GM23338 (cell line): ENCODE measurements around the gene ITFG1. TPM values are rescaled to one million over a fixed set of nuclear protein-coding genes. Genes with fewer than 3 reads are reported as not detected.

ENCODE experiments used
- ATAC-seq: fragments of 200-7000 bp; cut with Tn5 transposase; 3 replicates; pipeline ENCODE4 v1.9.1; 2020
- DNase-seq: peaks from one replicate; pipeline ENCODE4 v3.0.0-alpha.2; 2015; ENCODE audit warnings: low spot score
- H2AFZ ChIP-seq: fragments of 200-600 bp; sonication (generic); 2 replicates; pipeline ENCODE4 v1.8.0; 2016; ENCODE audit warnings: antibody characterized with exemption, mild to moderate bottlenecking, moderate library complexity
- H3F3A ChIP-seq: fragments of 200-600 bp; sonication (generic); replicated peaks from 2 replicates; pipeline ENCODE4 v1.8.0; 2017; ENCODE audit warnings: antibody characterized with exemption, mixed run types, low read depth
- H3K27ac ChIP-seq: fragments of 200-600 bp; sonication (generic); 2 replicates; pipeline ENCODE4 v1.6.1; 2016; ENCODE audit warnings: low read depth
- H3K27me3 ChIP-seq: fragments of 200-600 bp; sonication (generic); 2 replicates; pipeline ENCODE4 v1.8.0; 2016; ENCODE audit warnings: mild to moderate bottlenecking, mixed run types, moderate library complexity; ENCODE audit not compliant: insufficient read depth
- H3K36me3 ChIP-seq: fragments of 200-600 bp; sonication (generic); 2 replicates; pipeline ENCODE4 v1.8.0; 2016; ENCODE audit warnings: mild to moderate bottlenecking; ENCODE audit not compliant: insufficient read depth
- H3K4me1 ChIP-seq: fragments of 200-600 bp; sonication (generic); 2 replicates; pipeline ENCODE4 v1.8.0; 2016; ENCODE audit warnings: mild to moderate bottlenecking, moderate library complexity; ENCODE audit not compliant: insufficient read depth
- H3K4me2 ChIP-seq: fragments of 200-600 bp; sonication (generic); 2 replicates; pipeline ENCODE4 v1.7.1; 2017; ENCODE audit warnings: mixed run types
- H3K4me3 ChIP-seq: fragments of 200-600 bp; sonication (generic); 2 replicates; pipeline ENCODE4 v1.6.1; 2016; ENCODE audit warnings: mixed run types
- H3K79me2 ChIP-seq: fragments of 200-600 bp; sonication (generic); replicated peaks from 2 replicates; pipeline ENCODE4 v1.8.0; 2017; ENCODE audit warnings: mild to moderate bottlenecking; ENCODE audit not compliant: insufficient read depth
- H3K9me2 ChIP-seq: fragments of 200-600 bp; sonication (generic); 2 replicates; pipeline ENCODE4 v1.8.0; 2017; ENCODE audit not compliant: insufficient read depth
- H4K20me1 ChIP-seq: fragments of 200-600 bp; sonication (generic); replicated peaks from 2 replicates; pipeline ENCODE4 v1.8.0; 2017; ENCODE audit warnings: mild to moderate bottlenecking; ENCODE audit not compliant: insufficient read depth
- H3K27ac Mint-ChIP-seq: 2 replicates; pipeline ENCODE4 v1.8.0; 2020; ENCODE audit warnings: inconsistent platforms, mild to moderate bottlenecking, moderate library complexity, mixed read lengths
- H3K27me3 Mint-ChIP-seq: 3 replicates; pipeline ENCODE4 v1.8.0; 2022; ENCODE audit warnings: low read depth, mild to moderate bottlenecking, moderate library complexity, mixed read lengths, inconsistent platforms; ENCODE audit not compliant: insufficient read depth, poor library complexity
- H3K36me3 Mint-ChIP-seq: 3 replicates; pipeline ENCODE4 v1.8.0; 2021; ENCODE audit warnings: low read depth, mild to moderate bottlenecking, inconsistent platforms, moderate library complexity, mixed read lengths
- H3K4me1 Mint-ChIP-seq: 3 replicates; pipeline ENCODE4 v1.8.0; 2020; ENCODE audit warnings: mild to moderate bottlenecking, inconsistent platforms, mixed read lengths
- H3K4me3 Mint-ChIP-seq: 3 replicates; pipeline ENCODE4 v1.8.0; 2021; ENCODE audit warnings: moderate library complexity, mild to moderate bottlenecking, inconsistent platforms, mixed read lengths
- H3K9me3 Mint-ChIP-seq: 3 replicates; pipeline ENCODE4 v1.8.0; 2020; ENCODE audit warnings: moderate library complexity, mild to moderate bottlenecking, inconsistent platforms, mixed read lengths
- POLR2AphosphoS5 ChIP-seq: IDR thresholded peaks from 2 replicates; pipeline ENCODE4 v1.6.1; 2016; ENCODE audit warnings: antibody characterized with exemption, low read depth
- ZNF331 ChIP-seq: fragments of 250-450 bp; sonication (Bioruptor Pico); IDR thresholded peaks from 2 replicates; pipeline ENCODE4 v1.5.0; 2020; ENCODE audit warnings: low read depth, mild to moderate bottlenecking, moderate library complexity
- polyA plus RNA-seq: library from polyadenylated mRNA; unstranded; fragments of >200 nt; fragmentation: Nextera tagmentation; extraction: Ambion mirVana; gene quantifications from 2 replicates; pipeline ENCODE4 v1.2.1, GENCODE V29; 2016
- total RNA-seq: library from RNA; depleted of rRNA; stranded (reverse); fragments of >200 nt; shearing (Covaris generic); gene quantifications from 2 replicates; pipeline ENCODE4 v1.2.3, GENCODE V29; 2014
- TF ChIP-seq, protein P1 (sequence below): fragments of 250-450 bp; sonication (Bioruptor Pico); IDR thresholded peaks from 2 replicates; pipeline ENCODE4 v1.5.0; 2020; ENCODE audit warnings: mild to moderate bottlenecking, moderate library complexity
- TF ChIP-seq, protein P2 (sequence below): IDR thresholded peaks from one replicate; pipeline ENCODE4 v1.6.1; 2018; ENCODE audit warnings: antibody characterized with exemption; ENCODE audit not compliant: unreplicated experiment

ITFG1 gene
- total and polyA plus RNA-seq, 2 experiments from 2014 or later = 18.5 to 26.9 TPM

DNA sequence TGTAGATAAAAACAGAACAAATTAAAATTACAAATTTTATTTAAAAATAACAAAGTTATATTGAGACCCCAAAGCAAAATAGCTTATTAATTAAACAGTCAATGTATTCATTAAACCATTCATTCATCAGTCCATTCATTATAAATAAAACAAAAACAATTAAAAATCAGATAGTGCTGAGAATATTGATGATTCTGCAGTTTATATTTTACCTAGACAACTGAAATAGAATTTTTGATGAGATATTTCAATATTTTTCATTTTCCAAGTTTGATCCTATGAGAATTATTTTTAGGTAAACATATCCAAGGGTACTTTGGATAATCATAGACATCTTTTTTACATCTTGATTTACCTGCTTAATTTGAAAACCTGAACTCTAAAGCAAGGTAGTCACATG, 301.9 kb downstream of the ITFG1 start:
- no peaks in the 10 kb centered on the region for H3K27me3 Mint-ChIP-seq

More for the DNA sequence above, 301.9 kb downstream of the ITFG1 start:
- Histone ChIP-seq H3F3A (no peaks in the 10 kb centered on the region), H3K36me3 (no peaks in the 10 kb centered on the region), H3K4me3 (no peak overlapping the region), H3K27ac (no peak overlapping the region), H3K4me2 (no peak overlapping the region), H4K20me1 (no peaks in the 10 kb centered on the region), H3K79me2 (no peaks in the 10 kb centered on the region), H3K9me2 (no peaks in the 10 kb centered on the region), H2AFZ (no peak overlapping the region), H3K27me3 (no peaks in the 10 kb centered on the region), H3K4me1 (0 out of 2 replicates have a peak, but pooled peaks cover under 1% of the 10 kb centered on the region)
- Mint-ChIP-seq H3K27ac (no peak overlapping the region), H3K4me3 (no peak overlapping the region), H3K9me3 (no peaks in the 10 kb centered on the region), H3K4me1 (no peaks in the 10 kb centered on the region), H3K36me3 (peaks cover 2% of the 10 kb centered on the region; the same call in 2 of the 3 replicates)
- no peak for DNase-seq
- no peak for ATAC-seq
- TF ChIP-seq, protein P1, sequence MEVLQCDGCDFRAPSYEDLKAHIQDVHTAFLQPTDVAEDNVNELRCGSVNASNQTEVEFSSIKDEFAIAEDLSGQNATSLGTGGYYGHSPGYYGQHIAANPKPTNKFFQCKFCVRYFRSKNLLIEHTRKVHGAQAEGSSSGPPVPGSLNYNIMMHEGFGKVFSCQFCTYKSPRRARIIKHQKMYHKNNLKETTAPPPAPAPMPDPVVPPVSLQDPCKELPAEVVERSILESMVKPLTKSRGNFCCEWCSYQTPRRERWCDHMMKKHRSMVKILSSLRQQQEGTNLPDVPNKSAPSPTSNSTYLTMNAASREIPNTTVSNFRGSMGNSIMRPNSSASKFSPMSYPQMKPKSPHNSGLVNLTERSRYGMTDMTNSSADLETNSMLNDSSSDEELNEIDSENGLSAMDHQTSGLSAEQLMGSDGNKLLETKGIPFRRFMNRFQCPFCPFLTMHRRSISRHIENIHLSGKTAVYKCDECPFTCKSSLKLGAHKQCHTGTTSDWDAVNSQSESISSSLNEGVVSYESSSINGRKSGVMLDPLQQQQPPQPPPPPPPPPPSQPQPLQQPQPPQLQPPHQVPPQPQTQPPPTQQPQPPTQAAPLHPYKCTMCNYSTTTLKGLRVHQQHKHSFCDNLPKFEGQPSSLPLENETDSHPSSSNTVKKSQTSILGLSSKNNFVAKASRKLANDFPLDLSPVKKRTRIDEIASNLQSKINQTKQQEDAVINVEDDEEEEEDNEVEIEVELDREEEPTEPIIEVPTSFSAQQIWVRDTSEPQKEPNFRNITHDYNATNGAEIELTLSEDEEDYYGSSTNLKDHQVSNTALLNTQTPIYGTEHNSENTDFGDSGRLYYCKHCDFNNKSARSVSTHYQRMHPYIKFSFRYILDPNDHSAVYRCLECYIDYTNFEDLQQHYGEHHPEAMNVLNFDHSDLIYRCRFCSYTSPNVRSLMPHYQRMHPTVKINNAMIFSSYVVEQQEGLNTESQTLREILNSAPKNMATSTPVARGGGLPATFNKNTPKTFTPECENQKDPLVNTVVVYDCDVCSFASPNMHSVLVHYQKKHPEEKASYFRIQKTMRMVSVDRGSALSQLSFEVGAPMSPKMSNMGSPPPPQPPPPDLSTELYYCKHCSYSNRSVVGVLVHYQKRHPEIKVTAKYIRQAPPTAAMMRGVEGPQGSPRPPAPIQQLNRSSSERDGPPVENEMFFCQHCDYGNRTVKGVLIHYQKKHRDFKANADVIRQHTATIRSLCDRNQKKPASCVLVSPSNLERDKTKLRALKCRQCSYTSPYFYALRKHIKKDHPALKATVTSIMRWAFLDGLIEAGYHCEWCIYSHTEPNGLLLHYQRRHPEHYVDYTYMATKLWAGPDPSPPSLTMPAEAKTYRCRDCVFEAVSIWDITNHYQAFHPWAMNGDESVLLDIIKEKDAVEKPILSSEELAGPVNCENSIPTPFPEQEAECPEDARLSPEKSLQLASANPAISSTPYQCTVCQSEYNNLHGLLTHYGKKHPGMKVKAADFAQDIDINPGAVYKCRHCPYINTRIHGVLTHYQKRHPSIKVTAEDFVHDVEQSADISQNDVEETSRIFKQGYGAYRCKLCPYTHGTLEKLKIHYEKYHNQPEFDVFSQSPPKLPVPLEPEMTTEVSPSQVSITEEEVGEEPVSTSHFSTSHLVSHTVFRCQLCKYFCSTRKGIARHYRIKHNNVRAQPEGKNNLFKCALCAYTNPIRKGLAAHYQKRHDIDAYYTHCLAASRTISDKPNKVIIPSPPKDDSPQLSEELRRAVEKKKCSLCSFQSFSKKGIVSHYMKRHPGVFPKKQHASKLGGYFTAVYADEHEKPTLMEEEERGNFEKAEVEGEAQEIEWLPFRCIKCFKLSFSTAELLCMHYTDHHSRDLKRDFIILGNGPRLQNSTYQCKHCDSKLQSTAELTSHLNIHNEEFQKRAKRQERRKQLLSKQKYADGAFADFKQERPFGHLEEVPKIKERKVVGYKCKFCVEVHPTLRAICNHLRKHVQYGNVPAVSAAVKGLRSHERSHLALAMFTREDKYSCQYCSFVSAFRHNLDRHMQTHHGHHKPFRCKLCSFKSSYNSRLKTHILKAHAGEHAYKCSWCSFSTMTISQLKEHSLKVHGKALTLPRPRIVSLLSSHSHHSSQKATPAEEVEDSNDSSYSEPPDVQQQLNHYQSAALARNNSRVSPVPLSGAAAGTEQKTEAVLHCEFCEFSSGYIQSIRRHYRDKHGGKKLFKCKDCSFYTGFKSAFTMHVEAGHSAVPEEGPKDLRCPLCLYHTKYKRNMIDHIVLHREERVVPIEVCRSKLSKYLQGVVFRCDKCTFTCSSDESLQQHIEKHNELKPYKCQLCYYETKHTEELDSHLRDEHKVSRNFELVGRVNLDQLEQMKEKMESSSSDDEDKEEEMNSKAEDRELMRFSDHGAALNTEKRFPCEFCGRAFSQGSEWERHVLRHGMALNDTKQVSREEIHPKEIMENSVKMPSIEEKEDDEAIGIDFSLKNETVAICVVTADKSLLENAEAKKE (CRISPR knock-in tag) = no peak
- TF ChIP-seq, protein P2, sequence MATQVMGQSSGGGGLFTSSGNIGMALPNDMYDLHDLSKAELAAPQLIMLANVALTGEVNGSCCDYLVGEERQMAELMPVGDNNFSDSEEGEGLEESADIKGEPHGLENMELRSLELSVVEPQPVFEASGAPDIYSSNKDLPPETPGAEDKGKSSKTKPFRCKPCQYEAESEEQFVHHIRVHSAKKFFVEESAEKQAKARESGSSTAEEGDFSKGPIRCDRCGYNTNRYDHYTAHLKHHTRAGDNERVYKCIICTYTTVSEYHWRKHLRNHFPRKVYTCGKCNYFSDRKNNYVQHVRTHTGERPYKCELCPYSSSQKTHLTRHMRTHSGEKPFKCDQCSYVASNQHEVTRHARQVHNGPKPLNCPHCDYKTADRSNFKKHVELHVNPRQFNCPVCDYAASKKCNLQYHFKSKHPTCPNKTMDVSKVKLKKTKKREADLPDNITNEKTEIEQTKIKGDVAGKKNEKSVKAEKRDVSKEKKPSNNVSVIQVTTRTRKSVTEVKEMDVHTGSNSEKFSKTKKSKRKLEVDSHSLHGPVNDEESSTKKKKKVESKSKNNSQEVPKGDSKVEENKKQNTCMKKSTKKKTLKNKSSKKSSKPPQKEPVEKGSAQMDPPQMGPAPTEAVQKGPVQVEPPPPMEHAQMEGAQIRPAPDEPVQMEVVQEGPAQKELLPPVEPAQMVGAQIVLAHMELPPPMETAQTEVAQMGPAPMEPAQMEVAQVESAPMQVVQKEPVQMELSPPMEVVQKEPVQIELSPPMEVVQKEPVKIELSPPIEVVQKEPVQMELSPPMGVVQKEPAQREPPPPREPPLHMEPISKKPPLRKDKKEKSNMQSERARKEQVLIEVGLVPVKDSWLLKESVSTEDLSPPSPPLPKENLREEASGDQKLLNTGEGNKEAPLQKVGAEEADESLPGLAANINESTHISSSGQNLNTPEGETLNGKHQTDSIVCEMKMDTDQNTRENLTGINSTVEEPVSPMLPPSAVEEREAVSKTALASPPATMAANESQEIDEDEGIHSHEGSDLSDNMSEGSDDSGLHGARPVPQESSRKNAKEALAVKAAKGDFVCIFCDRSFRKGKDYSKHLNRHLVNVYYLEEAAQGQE = no peak
- TF ChIP-seq ZNF331 (CRISPR knock-in tag) (no peak), POLR2AphosphoS5 (no peak)
